Keratinocyte (primary cell): ENCODE results near the gene AXL.

Source experiments
- CTCF ChIP-seq, 3 experiments: IDR thresholded peaks in 1 of 3; conservative IDR thresholded peaks in 1 of 3; optimal IDR thresholded peaks in 1 of 3; 2 replicates in 2 of 3; 3 replicates in 1 of 3; pipeline versions ENCODE3 to v1.5.1; 2011; ENCODE audit warnings: low read length in 3 of 3, mild to moderate bottlenecking in 3 of 3, moderate library complexity in 2 of 3, control low read depth in 1 of 3, inconsistent platforms in 1 of 3; ENCODE audit not compliant: insufficient read depth in 2 of 3; ENCODE audit errors: extremely low read depth in 1 of 3
- EZH2 ChIP-seq: IDR thresholded peaks from one replicate; pipeline ENCODE4 v1.6.1; 2012; ENCODE audit warnings: inconsistent platforms, mild to moderate bottlenecking, low read length, moderate library complexity

DNA sequence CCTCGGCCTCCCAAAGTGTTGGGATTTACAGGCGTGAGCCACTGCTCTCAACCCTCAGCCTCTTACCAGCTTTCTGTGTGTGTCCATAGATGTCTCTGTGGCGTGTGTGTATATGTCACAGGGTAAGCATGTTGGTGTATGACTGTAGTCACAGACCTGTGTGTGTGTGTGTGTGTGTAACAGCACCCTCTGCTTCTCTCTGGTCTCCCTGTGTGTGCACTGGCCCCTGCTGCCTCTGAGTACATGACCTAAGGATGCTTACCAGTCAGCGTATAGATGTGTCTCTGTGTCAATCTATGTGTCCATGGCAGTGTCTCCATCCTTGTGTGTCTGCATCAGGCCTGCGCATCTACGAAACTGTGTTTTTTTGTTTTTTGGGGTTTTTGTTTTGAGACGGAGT lies 5.6 kb downstream of the AXL start:
- TF ChIP-seq CTCF (optimal IDR thresholded peaks at IDR 0.05 in 1 of 3, IDR thresholded peaks at IDR 0.05 in 1 of 3, conservative IDR thresholded peaks at IDR 0.05 in 1 of 3; ENCODE audit: extremely low read depth in 1 of 3, insufficient read depth in 2 of 3, low read length in 3 of 3), result no peak
- TF ChIP-seq EZH2, result no peak
